Mucosa of descending colon (tissue), 3 donors: ENCODE data around the gene COX11. TPM values are rescaled to one million over a fixed set of nuclear protein-coding genes. Genes with fewer than 3 reads are reported as not detected.

Experiments used
- ATAC-seq: fragments of 200-7000 bp; cut with Tn5 transposase; one replicate; pipeline ENCODE4 v1.9.1; 2020; ENCODE audit warnings: mild to moderate bottlenecking, moderate library complexity
- DNase-seq, 3 donors: peaks; one replicate each; pipeline ENCODE4 v3.0.0-alpha.2; 2020
- H3K36me3 ChIP-seq: fragments of 200-600 bp; one replicate; pipeline ENCODE4 v1.8.0; 2021; ENCODE audit warnings: low read depth, mild to moderate bottlenecking
- H3K4me1 ChIP-seq: fragments of 200-600 bp; one replicate; pipeline ENCODE4 v1.8.0; 2021; ENCODE audit warnings: low read depth, mild to moderate bottlenecking
- H3K4me3 ChIP-seq: fragments of 200-600 bp; one replicate; pipeline ENCODE4 v1.8.0; 2021; ENCODE audit warnings: mild to moderate bottlenecking
- H3K9me3 ChIP-seq: fragments of 200-600 bp; one replicate; pipeline ENCODE4 v1.8.0; 2021; ENCODE audit warnings: mild to moderate bottlenecking
- CTCF ChIP-seq: fragments of 200-600 bp; IDR thresholded peaks from one replicate; pipeline ENCODE4 v1.8.0; 2022; ENCODE audit warnings: antibody characterized with exemption, mild to moderate bottlenecking
- intact Hi-C, 2 donors: fragments of 100-400 bp; cut with DNase I in 1 of 2; cut with micrococcal nuclease in 1 of 2; formaldehyde crosslinking; loops; one replicate each; pipeline versions ENCODE4 v1.11.0 to v1.11.1; 2022; cut with DNase I, micrococcal nuclease
- total RNA-seq, 3 donors: library from RNA; stranded (reverse); fragmentation: NEBNext Ultra II Directional in 2 of 3; extraction: Animal tissue kit (Norgen Biotek cat#: 25700) in 2 of 3; gene quantifications; one replicate each; pipeline versions ENCODE4 v1.2.1 to v1.2.4, GENCODE V29; 2021 to 2023
- donor health status: DM: no; HTN: no; CAD: no; lungs with moderate emphysema.
- donor health status: DM: no; HTN: no; CAD: no.
- donor health status: DM: no; HTN: yes; CAD: no.

The COX11 gene
- total RNA-seq, 3 donors from 2014 or later = 53.2 to 61.4 (median 55.3) TPM

- intact Hi-C loops = no loop called here
- no peak for ATAC-seq
- TF ChIP-seq CTCF = no peak
- Histone ChIP-seq H3K4me1 (peaks cover 9% of the 10 kb centered on the region), H3K36me3 (no peaks in the 10 kb centered on the region), H3K4me3 (no peak overlapping the region), H3K9me3 (no peaks in the 10 kb centered on the region)
- no peak for DNase-seq
Observed at GRCh38 chr17:54972406-54973138, 4.1 kb upstream of the COX11 start.

- H3K36me3 ChIP-seq = no peaks in the 10 kb centered on the region
- H3K9me3 ChIP-seq = no peaks in the 10 kb centered on the region
- DNase-seq (no peak), ATAC-seq (no peak)
- intact Hi-C loops = no loop called here
- H3K4me3 ChIP-seq = no peak overlapping the region
- H3K4me1 ChIP-seq = peaks cover 9% of the 10 kb centered on the region
- no peak for TF ChIP-seq CTCF
Observed at GRCh38 chr17:54971901-54972300, 3.4 kb upstream of the COX11 start.

GRCh38 chr17:54971147-54971546 lies 2.7 kb upstream of the COX11 start:
- no peak overlapping the region for H3K4me3 ChIP-seq
- no peak for TF ChIP-seq CTCF
- DNase-seq (no peak), ATAC-seq (no peak)
- no peaks in the 10 kb centered on the region for H3K9me3 ChIP-seq
- H3K36me3 ChIP-seq = no peaks in the 10 kb centered on the region
- peaks cover 9% of the 10 kb centered on the region for H3K4me1 ChIP-seq
- intact Hi-C loops = no loop called here

GRCh38 chr17:54969658-54970572 lies 1.5 kb upstream of the COX11 start:
- Histone ChIP-seq H3K9me3 (no peaks in the 10 kb centered on the region), H3K4me1 (peaks cover 9% of the 10 kb centered on the region), H3K36me3 (no peaks in the 10 kb centered on the region), H3K4me3 (no peak overlapping the region)
- intact Hi-C loops = no loop called here
- TF ChIP-seq CTCF = no peak
- DNase-seq (no peak), ATAC-seq (no peak)

- Histone ChIP-seq H3K36me3 (no peaks in the 10 kb centered on the region), H3K9me3 (no peaks in the 10 kb centered on the region), H3K4me1 (peaks cover 9% of the 10 kb centered on the region), H3K4me3 (peak overlapping the region; percentile 69)
- ATAC-seq (peak; percentile 38), DNase-seq (no peak)
- intact Hi-C loops = no loop called here
- no peak for TF ChIP-seq CTCF
Observed at GRCh38 chr17:54968988-54969332, 506 bp upstream of the COX11 start.
